ENCODE data around the gene COL2A1.

The COL2A1 gene

GRCh38 chr12:47942614-47943225, 61.6 kb downstream of the COL2A1 start:
- no peak for DNase-seq

- no peak for DNase-seq
Measured at GRCh38 chr12:47941871-47942613, 62.2 kb downstream of the COL2A1 start.

- DNase-seq, result no peak
Measured at GRCh38 chr12:47941475-47941780, 62.8 kb downstream of the COL2A1 start.

GRCh38 chr12:47940773-47941474, 63.4 kb downstream of the COL2A1 start:
- DNase-seq, result no peak

- DNase-seq, result no peak
Measured at GRCh38 chr12:47939009-47939601, 65.2 kb downstream of the COL2A1 start.

- no peak for DNase-seq
Measured at GRCh38 chr12:47938594-47938993, 65.7 kb downstream of the COL2A1 start.

GRCh38 chr12:47938093-47938492, 66.2 kb downstream of the COL2A1 start:
- no peak for DNase-seq

GRCh38 chr12:47935184-47935583, 69.1 kb downstream of the COL2A1 start:
- peak; percentile 44 for DNase-seq

- DNase-seq, result no peak
Measured at GRCh38 chr12:47931187-47931586, 73.1 kb downstream of the COL2A1 start.

GRCh38 chr12:47930634-47931033, 73.6 kb downstream of the COL2A1 start:
- no peak for DNase-seq

GRCh38 chr12:47927346-47927745, 76.9 kb downstream of the COL2A1 start:
- DNase-seq, result no peak

All from DMS 273 treated with DMSO at 0.1 percent for 48 hours (cell line).